Measurements from ENCODE around the gene C4orf51.

C4orf51 gene

DNA sequence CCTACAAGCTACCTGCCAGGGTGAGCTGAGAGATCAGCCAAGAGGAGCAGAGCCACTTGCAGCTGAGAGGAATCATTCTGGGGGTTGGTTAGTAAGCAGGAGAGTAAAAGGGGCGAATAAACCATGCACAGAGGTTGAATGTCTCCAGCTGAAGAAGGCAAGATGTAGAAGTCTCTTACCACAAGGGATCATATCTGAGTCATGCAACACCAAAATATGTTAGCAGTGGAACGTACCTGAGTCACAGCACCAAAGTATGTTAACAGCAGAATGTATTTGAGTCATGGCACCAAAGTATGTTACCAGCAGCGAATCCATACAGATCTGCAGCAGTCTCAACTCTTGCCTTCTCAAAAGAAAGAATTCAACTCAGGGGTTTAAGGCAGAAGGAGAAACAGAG is 29.9 kb downstream of the C4orf51 start:
- DNase-seq (ENCODE audit: low spot score): no peak

DNA sequence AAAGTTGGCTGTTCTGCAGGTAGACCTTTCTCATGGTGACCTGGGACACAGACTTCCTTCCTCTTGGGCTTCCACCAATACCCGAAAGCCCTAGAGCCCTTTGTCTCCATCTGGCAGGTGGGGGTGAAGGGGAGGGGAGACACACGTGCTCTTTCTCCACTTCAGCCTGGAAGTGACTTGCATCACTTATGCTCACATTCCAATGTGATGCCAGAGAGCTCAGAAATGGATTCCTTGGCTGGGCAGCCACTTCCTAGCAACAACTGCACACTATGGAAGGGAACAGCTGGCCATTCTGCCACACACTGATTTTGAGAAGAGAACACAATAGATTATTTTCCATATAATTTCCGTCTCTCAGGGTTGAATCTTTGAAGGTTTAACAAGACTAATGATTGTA is 36.3 kb downstream of the C4orf51 start:
- no peak for DNase-seq (ENCODE audit: low spot score)

DNA sequence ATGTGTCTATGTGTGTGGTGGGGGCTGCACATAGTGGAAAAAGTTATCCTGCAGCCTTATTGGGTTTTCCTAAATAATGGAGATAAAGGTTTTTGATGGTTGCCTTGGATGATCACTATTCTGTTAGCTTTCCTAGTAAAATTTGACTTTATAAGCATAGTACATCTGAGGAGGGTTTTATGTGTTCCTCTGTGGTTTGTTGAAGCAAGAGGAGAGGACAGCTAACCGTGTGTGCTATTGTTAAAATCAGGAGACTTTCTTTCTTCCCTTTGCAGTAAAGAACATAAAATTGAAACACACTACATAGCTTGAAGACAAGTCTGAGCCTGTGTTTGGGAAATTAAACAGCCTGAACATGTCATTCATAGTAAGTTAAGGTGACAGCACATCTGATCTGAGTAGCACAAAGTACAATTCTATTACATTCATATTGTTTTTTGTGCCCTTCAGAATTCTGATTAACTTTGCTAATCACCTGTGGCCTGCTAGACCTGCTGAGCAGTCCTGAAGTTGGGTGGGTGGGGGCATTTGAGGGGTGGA is 36.8 kb downstream of the C4orf51 start:
- no peak for DNase-seq (ENCODE audit: low spot score)

DNA sequence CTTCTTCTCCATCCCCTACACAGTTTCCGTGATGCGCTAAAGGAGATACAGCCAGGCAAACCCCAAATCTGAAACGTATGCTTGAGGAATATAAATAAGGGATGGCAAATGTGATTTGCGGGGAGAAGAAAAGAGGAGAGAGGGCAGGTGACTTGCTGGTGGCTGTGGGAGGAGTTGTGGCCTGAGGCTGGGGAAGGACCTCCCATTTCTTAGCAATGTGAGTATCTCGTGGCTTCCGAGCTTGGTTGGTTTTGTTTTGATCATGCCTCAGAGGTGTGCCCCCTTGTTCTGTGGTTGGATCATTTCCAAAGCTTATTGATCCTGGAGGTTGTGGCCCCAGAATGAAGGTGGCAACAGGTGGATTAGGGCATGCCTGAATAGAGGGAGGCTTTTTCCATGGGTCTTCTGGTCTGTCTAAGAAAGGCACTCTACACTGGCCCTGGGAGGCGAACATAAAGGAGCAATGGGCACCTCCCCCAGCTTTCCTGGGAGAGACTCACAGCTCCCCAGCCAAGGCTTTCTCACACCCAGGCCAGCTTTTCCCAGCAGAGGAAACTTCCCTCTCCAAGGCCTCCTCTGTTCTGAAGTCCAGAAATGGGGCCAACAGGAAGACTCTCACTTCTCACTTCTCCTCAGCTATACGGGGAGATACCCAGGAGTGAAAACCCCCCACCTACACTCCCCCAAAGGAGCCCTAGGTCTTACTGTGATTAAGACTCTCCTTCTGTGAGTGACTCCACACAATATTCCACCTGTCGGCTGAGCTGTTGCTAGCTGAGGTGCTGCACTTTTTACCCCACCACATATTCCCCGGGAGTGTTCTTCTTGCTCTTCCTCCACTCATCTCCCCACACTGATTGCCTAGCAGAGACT is 40.0 kb downstream of the C4orf51 start:
- no peak for DNase-seq (ENCODE audit: low spot score)

DNA sequence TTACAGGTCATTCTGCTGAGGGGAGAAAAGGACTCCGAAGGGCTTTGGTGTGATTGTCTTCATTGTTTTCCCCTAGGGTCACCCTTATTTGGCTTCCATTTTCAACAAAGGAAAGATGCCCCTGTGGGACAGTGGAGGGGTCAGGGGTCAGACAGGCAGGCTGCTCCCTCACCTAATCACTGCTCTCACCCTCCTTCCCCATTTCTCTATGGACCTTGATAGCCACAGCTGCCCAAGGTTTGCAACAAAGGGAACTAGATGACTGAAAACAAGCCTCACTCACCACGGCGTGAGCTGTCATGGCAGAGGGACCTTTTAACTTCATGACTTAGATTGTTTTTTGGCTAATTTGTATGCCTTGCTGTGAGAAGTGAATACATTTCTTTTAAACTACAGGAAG is 40.7 kb downstream of the C4orf51 start:
- no peak for DNase-seq (ENCODE audit: low spot score)

DNA sequence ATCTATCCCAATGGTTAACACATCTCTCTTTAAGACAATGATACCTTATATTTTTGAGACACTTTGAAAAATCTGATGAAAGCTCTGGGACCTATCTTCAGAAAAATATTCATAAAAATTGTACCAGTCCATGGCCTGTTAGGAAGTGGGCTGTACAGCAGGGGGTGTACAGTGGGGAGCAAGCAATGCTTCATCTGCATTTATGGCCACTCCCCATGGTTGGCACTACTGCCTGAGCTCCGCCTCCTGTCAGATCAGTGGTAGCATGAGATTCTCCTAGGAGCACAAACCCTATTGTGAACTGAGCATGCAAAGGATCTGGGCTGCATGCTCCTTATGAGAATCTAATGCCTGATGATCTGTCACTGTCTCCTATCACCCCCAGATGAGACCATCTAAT is 42.6 kb downstream of the C4orf51 start:
- DNase-seq (ENCODE audit: low spot score): no peak

DNA sequence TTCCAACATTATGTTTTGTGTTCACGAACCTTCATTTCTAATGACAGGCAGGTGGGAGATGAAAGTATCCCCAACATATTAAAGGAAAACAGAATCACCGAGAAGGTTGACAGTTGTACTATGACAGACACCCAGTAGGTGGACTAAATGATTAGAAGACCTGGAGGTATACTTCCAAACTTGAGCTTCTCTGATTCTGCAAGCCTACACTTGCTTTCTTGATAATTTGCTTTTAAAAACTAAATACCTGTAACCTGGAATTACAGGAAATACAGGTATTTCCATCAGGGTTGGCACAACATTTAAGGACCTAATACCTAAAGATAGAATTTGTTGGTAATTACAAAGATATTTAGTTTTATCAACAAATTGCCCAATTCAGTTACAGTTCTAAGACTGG is 43.4 kb downstream of the C4orf51 start:
- DNase-seq (ENCODE audit: low spot score): no peak

DNA sequence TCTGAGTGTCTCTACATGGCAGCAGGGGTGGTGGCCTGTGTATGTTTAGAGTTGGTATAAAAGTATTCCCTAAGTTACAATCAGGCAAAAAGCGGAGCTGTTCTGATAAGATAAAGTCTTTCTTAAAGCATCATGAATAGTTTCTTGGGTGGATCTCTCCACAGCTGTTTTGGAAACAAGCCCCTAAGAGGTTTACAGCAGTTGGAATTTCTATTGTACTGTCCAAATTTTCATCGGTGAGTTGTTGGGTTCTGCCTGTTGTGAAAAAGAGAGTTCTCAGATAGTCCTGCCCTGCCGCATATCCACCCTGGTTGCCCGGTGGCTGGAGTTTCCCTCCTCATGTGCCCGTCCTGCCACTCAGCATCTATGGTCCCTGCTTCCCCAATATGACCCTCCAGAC is 50.1 kb downstream of the C4orf51 start:
- no peak for DNase-seq (ENCODE audit: low spot score)

DNA sequence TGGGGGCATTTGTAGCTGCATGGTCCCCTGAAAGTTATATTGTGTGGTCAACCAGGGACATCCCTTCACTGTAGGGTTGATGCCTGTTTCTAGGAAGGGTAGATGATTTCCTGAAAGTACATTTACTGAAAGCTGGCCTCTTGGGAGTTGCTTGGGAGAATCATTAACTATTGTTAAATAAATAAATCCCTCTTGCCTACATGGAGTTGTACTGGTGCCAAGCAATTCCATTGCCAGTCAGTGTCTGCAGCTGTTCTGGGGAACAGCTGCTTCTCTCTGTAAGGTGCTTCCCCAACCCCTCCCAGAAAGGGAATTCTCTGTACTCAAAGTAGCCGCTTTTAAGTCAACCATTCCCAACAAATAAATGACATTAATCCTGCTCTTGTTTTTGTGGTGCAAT is 51.1 kb downstream of the C4orf51 start:
- no peak for DNase-seq (ENCODE audit: low spot score)

DNA sequence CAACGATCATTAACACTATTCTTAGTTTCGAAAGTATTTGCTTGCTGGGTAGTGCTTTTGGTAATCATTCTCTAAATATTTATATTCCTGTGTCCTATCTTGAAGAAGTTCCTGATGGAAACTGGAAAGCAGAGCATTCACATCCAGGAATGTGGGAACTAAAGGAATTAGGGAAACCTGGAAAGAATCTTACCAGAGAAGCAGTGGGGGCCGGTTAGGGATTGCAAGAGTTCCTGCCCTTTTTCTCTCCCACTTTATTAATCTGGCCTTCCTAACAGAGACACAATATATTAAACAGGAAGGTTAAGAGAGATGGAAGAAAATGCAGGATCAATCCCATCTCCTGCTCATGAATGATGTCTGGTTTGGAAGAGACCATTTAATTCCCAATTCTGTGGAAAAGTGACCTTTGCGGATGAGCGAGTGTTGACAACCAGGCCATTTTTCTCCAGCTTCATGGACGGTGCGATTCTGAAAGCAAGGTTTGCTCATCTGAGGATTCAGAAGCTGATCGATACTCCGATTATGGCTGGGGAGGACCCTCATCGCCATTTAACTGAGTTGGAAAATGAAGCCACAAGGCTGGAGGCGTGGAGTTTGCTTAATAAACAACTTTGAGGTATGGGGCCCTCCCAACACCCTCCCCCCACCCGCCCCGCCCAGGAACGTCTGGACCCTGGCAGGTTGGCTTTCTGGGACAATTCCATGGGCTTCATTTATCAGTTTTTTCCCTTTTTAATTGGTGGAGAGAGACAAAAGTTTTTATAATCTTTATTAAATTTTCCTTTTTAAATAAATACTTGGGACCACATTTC is 52.3 kb downstream of the C4orf51 start:
- DNase-seq (ENCODE audit: low spot score): no peak

DNA sequence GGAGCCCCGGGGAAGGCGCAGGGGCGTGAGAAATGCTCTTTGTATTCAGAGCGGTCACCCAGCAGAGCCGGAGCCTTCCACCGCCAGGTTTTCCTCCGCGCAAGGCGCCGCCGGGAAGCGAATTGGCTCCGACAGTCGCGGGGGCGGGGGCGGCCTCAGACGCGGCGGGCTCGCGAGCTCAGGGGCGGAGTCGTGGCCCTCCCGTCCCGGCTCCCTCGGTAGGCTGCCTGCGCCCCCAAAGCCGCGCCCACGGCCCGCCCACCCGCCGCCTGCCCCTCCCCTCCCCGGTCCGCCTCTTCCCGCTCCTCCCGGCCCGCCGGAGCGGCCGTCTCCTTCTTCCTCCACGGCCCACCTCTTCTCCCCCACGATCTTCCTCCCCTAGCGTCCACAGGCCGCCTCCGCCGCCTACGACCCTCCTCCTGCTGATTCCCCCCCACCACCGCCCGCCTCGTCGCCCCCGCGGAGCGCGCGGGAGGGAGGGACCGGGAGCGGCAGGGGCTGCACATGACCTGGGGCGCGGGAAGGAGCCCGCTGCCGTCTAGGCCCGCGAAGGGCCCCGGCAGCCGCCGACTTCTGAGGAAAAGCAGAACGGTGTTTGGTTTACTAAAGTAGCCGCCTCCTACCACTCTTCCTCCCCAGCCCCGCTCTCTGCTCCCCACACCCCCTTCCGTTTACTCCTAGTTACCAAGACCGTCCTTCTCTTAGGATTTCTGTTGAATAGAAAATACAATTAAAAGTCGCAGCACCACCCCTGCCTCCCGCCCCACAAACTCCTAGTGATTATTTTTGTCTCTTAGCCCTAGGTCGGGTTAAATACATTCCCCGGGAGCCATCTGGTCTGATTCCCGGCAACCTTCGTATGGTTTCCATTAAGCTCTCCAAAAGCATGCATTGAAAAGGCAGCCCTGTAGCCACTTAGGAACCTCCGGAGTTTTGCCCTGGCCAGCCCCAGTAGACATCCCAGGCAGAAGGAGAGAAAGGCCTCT is 53.2 kb downstream of the C4orf51 start:
- peak; percentile 99 for DNase-seq (ENCODE audit: low spot score)

DNA sequence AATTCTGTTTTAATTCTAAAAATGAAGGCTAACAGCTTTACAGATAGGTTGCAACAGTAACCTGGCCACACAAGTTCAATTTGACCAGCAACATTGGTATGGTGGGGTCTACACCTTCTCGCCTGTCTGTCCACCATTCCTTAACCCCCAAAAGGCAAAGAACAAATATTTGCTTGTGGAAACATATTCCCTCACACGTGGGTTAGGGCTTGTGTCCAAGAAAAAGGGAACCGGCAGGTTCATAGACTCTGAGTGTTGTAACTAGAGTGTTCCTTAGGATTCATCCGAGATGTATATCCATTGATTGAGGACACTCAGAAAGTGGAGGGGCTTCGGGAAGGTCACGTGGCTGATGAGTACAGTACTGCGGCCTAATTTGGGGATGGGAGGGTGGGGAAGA is 54.1 kb downstream of the C4orf51 start:
- no peak for DNase-seq (ENCODE audit: low spot score)

DNA sequence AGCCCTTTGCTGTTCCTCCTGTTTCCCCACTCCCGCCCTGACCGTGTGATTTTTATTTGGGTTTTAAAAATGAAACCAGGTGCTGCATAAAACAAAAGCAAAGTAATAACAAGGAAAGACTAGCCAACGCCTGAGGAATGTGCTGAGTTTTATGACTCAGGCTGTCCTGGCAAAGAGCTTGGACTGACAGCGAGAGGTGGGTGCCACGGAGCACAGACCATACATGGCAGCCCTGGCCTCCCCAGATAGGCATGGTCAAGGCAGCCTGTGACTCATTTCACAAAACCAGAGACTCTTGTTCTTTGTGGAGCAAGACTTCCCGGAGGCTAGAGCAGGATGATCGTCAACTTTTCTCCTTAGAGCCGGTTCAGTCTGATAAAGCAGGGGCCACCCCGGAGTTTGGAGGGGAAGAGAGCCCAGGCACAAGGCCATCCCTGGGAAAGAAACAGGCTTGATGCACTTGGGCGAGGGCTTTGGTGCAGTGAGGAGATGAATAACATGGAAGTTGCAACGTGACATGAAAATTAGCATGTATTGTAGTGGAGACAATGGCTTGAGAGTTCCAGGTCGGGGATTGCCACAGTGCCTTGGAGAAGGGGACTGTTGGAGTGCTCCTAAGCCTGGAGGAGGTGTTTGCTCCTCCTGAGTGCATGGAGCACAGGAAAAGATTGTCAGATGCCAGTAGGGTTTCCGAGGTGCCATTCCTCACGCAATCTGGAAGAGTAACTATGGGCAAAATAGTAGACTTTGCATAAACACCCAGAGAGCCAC is 54.8 kb downstream of the C4orf51 start:
- no peak for DNase-seq (ENCODE audit: low spot score)

DNA sequence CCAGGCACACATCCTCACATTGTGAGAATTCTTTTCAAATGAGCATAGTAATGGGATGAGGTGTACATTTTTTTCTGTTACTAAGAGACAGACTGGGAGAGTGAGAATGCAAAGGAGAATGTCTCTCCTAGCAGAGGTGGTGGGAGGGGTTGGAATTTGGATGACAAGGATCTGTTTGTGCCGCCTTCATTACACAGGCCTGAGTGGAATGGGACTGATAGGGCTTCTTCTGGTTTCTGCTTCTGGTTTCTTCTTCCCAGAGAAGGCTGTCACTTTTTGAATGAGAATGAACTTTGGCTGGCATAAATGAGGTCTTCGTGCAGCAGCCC is 55.4 kb downstream of the C4orf51 start:
- no peak for DNase-seq (ENCODE audit: low spot score)

DNA sequence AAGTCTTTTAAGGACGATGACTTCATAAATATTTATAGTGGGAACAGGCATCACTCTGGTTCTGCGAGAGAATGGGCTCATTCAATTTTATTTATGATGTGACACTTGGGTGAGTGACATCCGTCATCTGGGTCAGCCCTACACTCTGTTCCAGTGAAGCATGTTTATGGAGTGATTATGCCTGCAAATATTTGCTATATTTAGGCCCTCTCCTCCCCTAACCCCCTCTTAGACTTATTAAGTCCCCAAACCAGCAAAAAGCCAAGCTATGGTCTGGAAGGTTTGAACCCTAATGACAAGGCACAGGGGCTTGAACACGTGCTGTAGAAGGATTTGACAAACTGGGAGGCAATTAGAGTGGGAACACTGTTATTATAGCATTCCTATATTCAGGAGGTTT is 55.9 kb downstream of the C4orf51 start:
- DNase-seq (ENCODE audit: low spot score): no peak

DNA sequence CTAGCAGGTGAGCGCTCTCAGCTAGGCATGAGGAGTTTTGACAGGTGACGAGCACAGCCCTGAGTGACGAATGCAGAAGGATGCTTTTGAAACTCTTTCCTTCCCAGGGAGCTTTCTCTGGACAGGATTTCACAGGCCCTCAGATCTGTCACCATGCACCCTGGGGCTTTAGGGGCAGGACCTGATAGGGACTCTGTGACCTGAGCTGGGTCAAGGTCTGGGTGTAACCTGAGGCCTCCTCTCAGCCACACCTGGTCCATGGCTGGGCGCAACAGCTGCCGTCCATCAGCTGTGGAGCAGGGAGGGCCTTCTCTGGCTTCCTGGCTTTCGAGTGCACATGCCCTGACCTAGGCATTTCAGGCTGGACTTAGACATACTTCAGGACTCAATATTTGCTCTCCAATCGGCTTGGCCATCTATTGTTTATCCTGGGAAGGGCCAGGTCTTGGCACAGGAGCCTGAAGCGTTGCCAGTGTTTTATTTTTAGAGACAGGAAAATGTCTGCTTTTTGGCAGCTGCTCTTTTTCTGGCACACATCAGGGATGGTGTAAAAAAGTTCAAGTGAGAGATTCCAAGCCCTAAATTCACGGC is 56.4 kb downstream of the C4orf51 start:
- DNase-seq (ENCODE audit: low spot score): no peak

DNA sequence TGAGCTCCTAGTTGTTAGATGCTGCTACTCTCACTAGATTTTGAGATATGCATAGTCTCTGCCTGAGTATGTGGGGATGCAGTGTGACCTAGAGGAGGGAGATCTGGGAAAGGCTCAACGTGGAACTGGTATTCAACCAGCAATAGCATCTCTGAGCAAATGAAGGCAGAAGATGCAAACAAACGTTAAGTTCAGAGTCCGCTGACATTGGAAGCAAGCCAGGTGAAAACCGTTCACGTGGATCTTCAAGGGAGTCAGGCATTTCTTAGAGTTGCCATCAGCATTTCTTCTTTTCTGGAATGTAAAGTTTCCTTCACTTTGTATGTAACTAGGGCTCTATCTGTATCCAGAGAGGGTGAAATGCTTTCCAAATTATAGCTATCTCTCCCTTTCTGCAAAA is 59.9 kb downstream of the C4orf51 start:
- no peak for DNase-seq (ENCODE audit: low spot score)

DNA sequence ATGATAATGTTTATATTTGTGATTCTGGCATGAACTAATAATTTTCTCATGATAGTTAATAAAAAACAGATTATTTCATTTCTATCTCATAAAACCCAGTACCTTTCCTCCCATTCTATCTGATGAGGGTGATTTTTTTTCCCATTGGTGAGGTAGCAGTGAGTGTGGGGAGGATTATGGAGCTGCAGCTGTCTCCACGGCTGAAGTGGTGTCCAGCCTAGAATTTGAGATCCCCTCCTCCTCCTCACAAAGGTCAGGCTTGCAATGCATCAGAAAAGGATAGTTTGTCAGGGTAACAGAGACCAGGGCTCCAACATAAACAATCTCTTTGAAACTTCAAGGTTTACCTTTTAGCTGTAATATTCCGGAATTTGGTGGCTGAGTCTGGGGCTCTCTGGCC is 60.9 kb downstream of the C4orf51 start:
- no peak for DNase-seq (ENCODE audit: low spot score)

DNA sequence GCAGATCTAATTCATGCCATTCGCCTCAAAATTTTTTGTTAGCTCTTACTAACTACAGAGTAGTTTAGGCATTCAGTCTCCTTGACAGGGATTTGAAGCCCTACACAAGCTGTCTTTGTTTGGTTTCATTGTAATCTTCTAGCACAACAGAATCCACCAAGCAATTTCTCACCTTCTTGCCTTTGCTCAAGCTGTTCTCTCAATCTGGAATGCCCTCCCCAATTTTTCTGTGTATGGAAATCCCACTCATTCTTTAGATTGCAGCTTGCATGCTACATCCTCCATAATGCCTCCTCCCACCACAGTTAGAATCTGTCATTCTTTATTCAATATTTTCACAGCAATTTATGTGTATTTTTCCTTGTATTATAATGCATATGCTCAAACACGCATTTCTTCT is 63.7 kb downstream of the C4orf51 start:
- no peak for DNase-seq (ENCODE audit: low spot score)

DNA sequence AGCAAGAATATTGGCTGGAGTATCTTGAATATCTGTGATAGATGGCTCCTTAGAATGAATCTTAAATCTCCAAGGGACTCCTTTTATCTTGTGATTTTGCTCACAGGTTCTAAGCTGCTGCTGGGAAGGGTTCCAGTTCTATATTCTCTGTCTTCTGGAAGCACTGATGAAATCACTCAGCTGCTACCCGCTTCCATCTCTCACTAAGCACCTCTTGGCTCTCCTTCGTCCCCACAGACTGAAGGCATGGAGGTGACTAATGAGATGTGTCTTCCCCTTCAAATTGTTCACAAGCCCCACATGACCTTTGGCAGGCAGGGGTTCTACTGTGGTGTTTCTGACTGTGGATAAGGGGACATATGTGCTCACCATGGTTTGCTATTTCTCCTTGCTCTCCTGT is 75.9 kb downstream of the C4orf51 start:
- no peak for DNase-seq (ENCODE audit: low spot score)

DNA sequence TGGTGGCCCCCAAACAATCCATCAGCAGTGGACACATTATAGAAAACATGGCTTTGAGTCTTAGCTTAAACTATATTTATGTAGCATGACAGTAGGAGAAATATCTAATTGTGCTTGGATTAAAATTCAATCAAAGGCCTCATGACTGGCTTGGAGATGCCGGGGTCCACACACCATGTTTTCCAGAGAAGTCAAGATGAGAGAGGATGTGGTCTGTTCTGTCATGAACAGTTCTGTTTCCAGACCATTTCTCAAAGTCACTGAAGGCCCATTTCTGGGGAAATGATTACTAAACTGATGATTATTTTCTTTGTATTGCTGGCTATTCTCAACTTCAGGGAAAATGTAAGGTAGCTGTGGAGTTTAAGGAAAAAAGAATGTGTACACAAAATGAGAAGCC is 76.3 kb downstream of the C4orf51 start:
- no peak for DNase-seq (ENCODE audit: low spot score)
